WI38 (cell line): ENCODE data around the gene ECPAS.
"Not testable (repeated sequence)": the region's sequence is repeated elsewhere in the genome, so short reads cannot be mapped to it uniquely, and the experiment has no call there.

ENCODE experiments used
- H3K4me3 ChIP-seq: 2 replicates; pipeline ENCODE4 v1.5.1; 2011; ENCODE audit warnings: low read depth, mild to moderate bottlenecking, control low read depth, low read length
- CTCF ChIP-seq: IDR thresholded peaks from 2 replicates; pipeline ENCODE4 v1.5.1; 2012; ENCODE audit warnings: low read depth, mild to moderate bottlenecking, control low read depth, low read length

ECPAS gene

GRCh38 chr9:111524731-111525055 lies 40.5 kb upstream of the ECPAS start:
- TF ChIP-seq CTCF: no peak
- peak overlapping the region; percentile 80 for H3K4me3 ChIP-seq

GRCh38 chr9:111516061-111516465 lies 31.9 kb upstream of the ECPAS start:
- TF ChIP-seq CTCF: no peak
- no peak overlapping the region for H3K4me3 ChIP-seq

- TF ChIP-seq CTCF: no peak
- H3K4me3 ChIP-seq: no peak overlapping the region
Measured at GRCh38 chr9:111514967-111515366, 30.8 kb upstream of the ECPAS start.

GRCh38 chr9:111511581-111511980 lies 27.4 kb upstream of the ECPAS start:
- H3K4me3 ChIP-seq: not testable (repeated sequence)

GRCh38 chr9:111502506-111502905 lies 18.3 kb upstream of the ECPAS start:
- no peak overlapping the region for H3K4me3 ChIP-seq
- no peak for TF ChIP-seq CTCF

GRCh38 chr9:111501648-111502047 lies 17.5 kb upstream of the ECPAS start:
- H3K4me3 ChIP-seq: no peak overlapping the region
- no peak for TF ChIP-seq CTCF

GRCh38 chr9:111501005-111501562 lies 16.9 kb upstream of the ECPAS start:
- no peak overlapping the region for H3K4me3 ChIP-seq
- no peak for TF ChIP-seq CTCF

GRCh38 chr9:111497196-111497595 lies 13.0 kb upstream of the ECPAS start:
- H3K4me3 ChIP-seq: not testable (repeated sequence)

- TF ChIP-seq CTCF: no peak
- peak overlapping the region; percentile 87 for H3K4me3 ChIP-seq
Measured at GRCh38 chr9:111484572-111484894, 350 bp upstream of the ECPAS start.
